HL-60 (cell line): ENCODE measurements around the gene PSTK.

Source experiments
- CTCF ChIP-seq: IDR thresholded peaks from one replicate; pipeline ENCODE4 v1.5.1; 2011; ENCODE audit warnings: low read length, control low read depth, inconsistent platforms; ENCODE audit not compliant: insufficient read depth
- GABPA ChIP-seq: IDR thresholded peaks from 2 replicates; pipeline ENCODE4 v1.6.1; 2012; ENCODE audit warnings: low read depth
- POLR2AphosphoS5 ChIP-seq: IDR thresholded peaks from 2 replicates; pipeline ENCODE4 v1.6.1; 2012; ENCODE audit warnings: low read depth
- REST ChIP-seq: IDR thresholded peaks from 2 replicates; pipeline ENCODE4 v1.6.1; 2012; ENCODE audit warnings: low read depth; ENCODE audit not compliant: insufficient replicate concordance
- SPI1 ChIP-seq: IDR thresholded peaks from 2 replicates; pipeline ENCODE4 v1.6.1; 2012; ENCODE audit warnings: low read depth, mild to moderate bottlenecking, borderline replicate concordance

- no peak for TF ChIP-seq CTCF
- TF ChIP-seq REST: no peak
- TF ChIP-seq POLR2AphosphoS5: no peak
- no peak for TF ChIP-seq GABPA
- TF ChIP-seq SPI1: no peak
These were observed 19.1 kb downstream of the PSTK start for GRCh38 chr10:122999347-122999746.
